ENCODE data around the gene CNTF. TPM values are rescaled to one million over a fixed set of nuclear protein-coding genes. Genes with fewer than 3 reads are reported as not detected.

CNTF gene
- total and polyA plus RNA-seq, 2 of the 4 experiments (the other 2 are of a cell fraction) = 1.2 to 2.3 TPM

DNA sequence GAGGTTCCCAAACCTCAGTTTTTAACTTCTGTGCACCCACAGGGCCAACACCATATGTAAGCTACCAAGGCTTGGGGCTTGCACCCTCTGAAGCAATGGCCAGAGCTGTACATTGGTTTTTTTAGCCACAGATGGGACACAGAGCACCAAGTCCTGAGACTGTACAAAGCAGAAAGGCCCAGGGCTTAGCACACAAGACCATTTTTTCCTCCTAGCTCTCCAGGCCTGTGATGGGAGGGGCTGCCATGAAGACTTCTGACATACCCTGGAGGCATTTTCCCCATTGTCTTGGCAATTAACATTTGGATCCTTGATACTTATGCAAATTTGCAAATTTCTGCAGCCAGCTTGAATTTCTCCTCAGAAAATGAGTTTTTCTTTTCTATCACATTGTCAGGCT, 23.4 kb downstream of the CNTF start:
- dilution Hi-C loops (cut with HindIII; ENCODE audit: low sequenced_read_pairs, unreplicated experiment) = no loop called here
- Histone ChIP-seq H3K4me3 (ENCODE audit: insufficient read depth, low read depth, low read length) (no peak overlapping the region), H2BK5ac (ENCODE audit: low read depth, low read length, poor library complexity, severe bottlenecking) (no peak overlapping the region), H3K23ac (ENCODE audit: low read depth, low read length) (no peak overlapping the region), H2AK9ac (replicated peaks; ENCODE audit: low read depth, low read length, poor library complexity) (no peak overlapping the region), H4K91ac (ENCODE audit: insufficient read depth, low read depth, low read length) (no peak overlapping the region), H3K4me1 (ENCODE audit: control insufficient read depth, insufficient read depth, low read length) (0 out of 2 replicates have a peak, but pooled peaks cover 2% of the 10 kb centered on the region), H3K27ac (ENCODE audit: insufficient read depth, low read length) (no peak overlapping the region), H3K18ac (ENCODE audit: low read depth, low read length) (no peak overlapping the region), H3K56ac (ENCODE audit: extremely low read depth, insufficient read depth, low read length) (no peak overlapping the region), H3K4me2 (ENCODE audit: low read depth, low read length) (no peak overlapping the region), H2BK20ac (ENCODE audit: low read depth, low read length) (no peak overlapping the region), H4K5ac (ENCODE audit: low read depth, low read length) (no peak overlapping the region), H4K20me1 (ENCODE audit: insufficient read depth, low read length) (no peaks in the 10 kb centered on the region), H3K36me3 (ENCODE audit: control insufficient read depth, insufficient read depth, low read length) (no peaks in the 10 kb centered on the region), H3K9me3 (ENCODE audit: control insufficient read depth, insufficient read depth, low read length) (peaks cover 3% of the 10 kb centered on the region; the same call in 1 of the 2 replicates), H2BK120ac (ENCODE audit: low read depth, low read length) (no peak overlapping the region), H2AK5ac (ENCODE audit: low read depth, low read length) (no peak overlapping the region), H3K14ac (replicated peaks; ENCODE audit: low read depth, low read length) (no peak overlapping the region), H2AFZ (replicated peaks; ENCODE audit: low read length, poor library complexity) (no peak overlapping the region), H3K9ac (ENCODE audit: low read depth, low read length) (no peak overlapping the region), H3K4ac (ENCODE audit: low read depth, low read length) (no peak overlapping the region), H2BK15ac (ENCODE audit: low read depth, low read length) (no peak overlapping the region), H4K8ac (ENCODE audit: low read depth in 2 of 2, low read length in 2 of 2) (no peak overlapping the region), H3K79me1 (ENCODE audit: low read depth in 1 of 2, low read length in 2 of 2) (no peaks in the 10 kb centered on the region), H3K27me3 (ENCODE audit: control insufficient read depth, insufficient read depth, low read length) (peaks cover 3% of the 10 kb centered on the region; the same call in 1 of the 2 replicates), H3K9me1 (ENCODE audit: insufficient read depth, low read length) (0 out of 2 replicates have a peak, but pooled peaks cover 2% of the 10 kb centered on the region)
- BruUV-seq (replicated peaks) = no TSS peak
- in situ Hi-C loops (cut with MboI; ENCODE audit: low sequenced_read_pairs) = no loop called here
- ChIA-PET POLR2A (ENCODE audit: unreplicated experiment) (no interaction called here), CTCF (interaction anchor here (1.1 kb wide), 1 partner anchor 16 kb away, joined by 3 read pairs; no protein-coding TSS in a partner anchor)
- TF ChIP-seq SMC3 (IDR thresholded peaks at IDR 0.05; ENCODE audit: low read depth, low read length) = no peak
- TF ChIP-seq FOS (IDR thresholded peaks at IDR 0.05; ENCODE audit: low read depth, low read length) = no peak
- no peak for TF ChIP-seq MXI1 (IDR thresholded peaks at IDR 0.05; ENCODE audit: borderline replicate concordance, low read depth, low read length)
- TF ChIP-seq MAFK (IDR thresholded peaks at IDR 0.05; ENCODE audit: low read depth, low read length) = no peak
- TF ChIP-seq, protein P1, sequence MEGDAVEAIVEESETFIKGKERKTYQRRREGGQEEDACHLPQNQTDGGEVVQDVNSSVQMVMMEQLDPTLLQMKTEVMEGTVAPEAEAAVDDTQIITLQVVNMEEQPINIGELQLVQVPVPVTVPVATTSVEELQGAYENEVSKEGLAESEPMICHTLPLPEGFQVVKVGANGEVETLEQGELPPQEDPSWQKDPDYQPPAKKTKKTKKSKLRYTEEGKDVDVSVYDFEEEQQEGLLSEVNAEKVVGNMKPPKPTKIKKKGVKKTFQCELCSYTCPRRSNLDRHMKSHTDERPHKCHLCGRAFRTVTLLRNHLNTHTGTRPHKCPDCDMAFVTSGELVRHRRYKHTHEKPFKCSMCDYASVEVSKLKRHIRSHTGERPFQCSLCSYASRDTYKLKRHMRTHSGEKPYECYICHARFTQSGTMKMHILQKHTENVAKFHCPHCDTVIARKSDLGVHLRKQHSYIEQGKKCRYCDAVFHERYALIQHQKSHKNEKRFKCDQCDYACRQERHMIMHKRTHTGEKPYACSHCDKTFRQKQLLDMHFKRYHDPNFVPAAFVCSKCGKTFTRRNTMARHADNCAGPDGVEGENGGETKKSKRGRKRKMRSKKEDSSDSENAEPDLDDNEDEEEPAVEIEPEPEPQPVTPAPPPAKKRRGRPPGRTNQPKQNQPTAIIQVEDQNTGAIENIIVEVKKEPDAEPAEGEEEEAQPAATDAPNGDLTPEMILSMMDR (conservative IDR thresholded peaks at IDR 0.05; ENCODE audit: low read depth, low read length) = no peak
- TF ChIP-seq ELK1 (IDR thresholded peaks at IDR 0.05; ENCODE audit: borderline replicate concordance, low read depth, low read length) = no peak
- TF ChIP-seq NFE2L2 (IDR thresholded peaks at IDR 0.05; ENCODE audit: low read depth, low read length) = no peak
- no peak for TF ChIP-seq POLR2A (IDR thresholded peaks at IDR 0.05; ENCODE audit: low read depth, low read length)
- no peak for TF ChIP-seq CEBPB (IDR thresholded peaks at IDR 0.05; ENCODE audit: low read depth, low read length)
- DNase-seq (no peak), ATAC-seq (ENCODE audit: low read depth) (no peak)
- intact Hi-C loops (cut with micrococcal nuclease) = no loop called here
